H1 (cell line): ENCODE data around the gene KLHL36. TPM values are rescaled to one million over a fixed set of nuclear protein-coding genes. Genes with fewer than 3 reads are reported as not detected.

Source experiments
- CTCF ChIA-PET: fragments of 300-600 bp; sonication (Branson Sonifier 250); formaldehyde crosslinking; loops from one replicate; lab custom pipeline; 2021; ENCODE audit not compliant: partially characterized antibody; lab: Charles Lee
- POLR2A ChIA-PET: fragments of 300-600 bp; sonication (Branson Sonifier 250); formaldehyde crosslinking; loops from one replicate; lab custom pipeline; 2021; ENCODE audit warnings: inconsistent platforms; ENCODE audit not compliant: partially characterized antibody; lab: Charles Lee
- DNase-seq, 2 experiments: peaks; one replicate each; pipeline versions ENCODE4 v3.0.0 to v3.0.0-alpha.2; 2010 to 2022; ENCODE audit warnings: low spot score in 2 of 2, low read depth in 1 of 2, mixed read lengths in 1 of 2
- FAIRE-seq: peaks from 2 replicates; lab custom pipeline; 2011; peaks lifted over from hg19 to GRCh38; lab: Jason Lieb, UNC
- H2AFZ ChIP-seq: 2 replicates; pipeline ENCODE4 v1.8.1; 2012; ENCODE audit warnings: low read length, inconsistent platforms
- H2AK5ac ChIP-seq: 2 replicates; pipeline ENCODE4 v1.6.1; 2013; ENCODE audit warnings: low read depth, low read length
- H2BK120ac ChIP-seq: replicated peaks from 2 replicates; pipeline ENCODE3; 2013; ENCODE audit warnings: low read depth, low read length, inconsistent platforms
- H2BK12ac ChIP-seq: 2 replicates; pipeline ENCODE4 v1.6.1; 2013; ENCODE audit warnings: low read depth, low read length
- H2BK15ac ChIP-seq: 2 replicates; pipeline ENCODE4 v1.6.1; 2013; ENCODE audit warnings: low read length
- H2BK20ac ChIP-seq: 2 replicates; pipeline ENCODE4 v1.6.1; 2013; ENCODE audit warnings: low read length
- H2BK5ac ChIP-seq: 2 replicates; pipeline ENCODE4 v1.6.1; 2013; ENCODE audit warnings: low read depth, low read length
- H3K14ac ChIP-seq: 2 replicates; pipeline ENCODE4 v1.6.1; 2013; ENCODE audit warnings: inconsistent platforms; ENCODE audit not compliant: insufficient read length
- H3K18ac ChIP-seq: 2 replicates; pipeline ENCODE4 v1.6.1; 2013; ENCODE audit warnings: low read length; ENCODE audit errors: extremely low read depth
- H3K23ac ChIP-seq: 2 replicates; pipeline ENCODE4 v1.6.1; 2013; ENCODE audit warnings: inconsistent platforms; ENCODE audit not compliant: insufficient read length
- H3K23me2 ChIP-seq: 2 replicates; pipeline ENCODE4 v1.6.1; 2013; ENCODE audit warnings: low read depth, low read length
- H3K27ac ChIP-seq: 2 replicates; pipeline ENCODE4 v1.6.1; 2011; ENCODE audit warnings: low read depth, low read length, inconsistent platforms
- H3K27me3 ChIP-seq, 4 experiments: replicated peaks in 1 of 4; 1 replicate in 1 of 4; 2 replicates in 3 of 4; pipeline versions ENCODE4 v1.6.1 to v1.8.1; 2011 to 2013; ENCODE audit warnings: low read length in 3 of 4, mild to moderate bottlenecking in 3 of 4, inconsistent platforms in 2 of 4, mixed read lengths in 2 of 4, moderate library complexity in 1 of 4; ENCODE audit not compliant: control insufficient read depth in 3 of 4, insufficient read depth in 3 of 4; ENCODE audit errors: extremely low read depth in 1 of 4
- H3K36me3 ChIP-seq, 4 experiments: 2 replicates each; pipeline versions ENCODE4 v1.6.1 to v1.8.1; 2011 to 2013; ENCODE audit warnings: mild to moderate bottlenecking in 4 of 4, low read length in 3 of 4, moderate library complexity in 2 of 4, control low read depth in 1 of 4, inconsistent platforms in 1 of 4; ENCODE audit not compliant: insufficient read depth in 4 of 4, control insufficient read depth in 2 of 4
- H3K4ac ChIP-seq: replicated peaks from 2 replicates; pipeline ENCODE3; 2013; ENCODE audit warnings: low read length, low read depth, mixed read lengths, inconsistent platforms; ENCODE audit not compliant: insufficient read length
- H3K4me1 ChIP-seq, 4 experiments: replicated peaks in 1 of 4; 1 replicate in 1 of 4; 2 replicates in 3 of 4; pipeline versions ENCODE4 v1.6.1 to v1.8.1; 2011 to 2013; ENCODE audit warnings: low read length in 3 of 4, inconsistent platforms in 2 of 4, mixed read lengths in 1 of 4; ENCODE audit not compliant: insufficient read depth in 4 of 4, control insufficient read depth in 3 of 4
- H3K4me2 ChIP-seq, 2 experiments: 2 replicates each; pipeline versions ENCODE4 v1.6.1 to v1.8.1; 2011 to 2013; ENCODE audit warnings: low read depth in 2 of 2, low read length in 2 of 2, control low read depth in 1 of 2, inconsistent platforms in 1 of 2, mild to moderate bottlenecking in 1 of 2; ENCODE audit not compliant: insufficient read depth in 1 of 2
- H3K4me3 ChIP-seq, 4 experiments: fragments of 200-600, 300-600 bp in 1 of 4; sonication (generic), shearing (Covaris generic), sonication (Bioruptor Twin) in 1 of 4; 2 replicates each; pipeline versions ENCODE4 v1.5.1 to v1.8.1; 2011 to 2016; ENCODE audit warnings: low read length in 4 of 4, low read depth in 3 of 4, control low read depth in 2 of 4, inconsistent platforms in 2 of 4, mild to moderate bottlenecking in 2 of 4, mixed read lengths in 1 of 4, moderate library complexity in 1 of 4; ENCODE audit not compliant: insufficient read depth in 2 of 4; ENCODE audit errors: extremely low read depth in 1 of 4
- H3K56ac ChIP-seq: replicated peaks from 2 replicates; pipeline ENCODE3; 2013; ENCODE audit warnings: low read depth, mild to moderate bottlenecking, mixed read lengths, low read length, inconsistent platforms; ENCODE audit not compliant: insufficient read length
- H3K79me1 ChIP-seq: 2 replicates; pipeline ENCODE4 v1.6.1; 2013; ENCODE audit warnings: low read depth, low read length, control low read depth
- H3K79me2 ChIP-seq, 2 experiments: 2 replicates each; pipeline versions ENCODE4 v1.6.1 to v1.8.1; 2012 to 2013; ENCODE audit warnings: low read length in 2 of 2, mild to moderate bottlenecking in 2 of 2, inconsistent platforms in 1 of 2; ENCODE audit not compliant: insufficient read depth in 2 of 2, control insufficient read depth in 1 of 2
- H3K9ac ChIP-seq, 4 experiments: replicated peaks in 1 of 4; 1 replicate in 1 of 4; 2 replicates in 3 of 4; pipeline versions ENCODE4 v1.6.1 to v1.8.1; 2011 to 2013; ENCODE audit warnings: low read depth in 3 of 4, low read length in 3 of 4, control low read depth in 2 of 4, mild to moderate bottlenecking in 2 of 4, moderate library complexity in 2 of 4, inconsistent platforms in 1 of 4; ENCODE audit errors: extremely low read depth in 1 of 4
- H3K9me3 ChIP-seq, 2 experiments: 2 replicates each; pipeline versions ENCODE4 v1.6.1 to v1.8.1; 2012 to 2013; ENCODE audit warnings: mild to moderate bottlenecking in 2 of 2, moderate library complexity in 2 of 2, control low read depth in 1 of 2, inconsistent platforms in 1 of 2, low read depth in 1 of 2, low read length in 1 of 2, mixed read lengths in 1 of 2; ENCODE audit not compliant: insufficient read depth in 2 of 2
- H4K20me1 ChIP-seq, 2 experiments: replicated peaks in 1 of 2; 2 replicates each; pipeline versions ENCODE3 to v1.8.1; 2011 to 2013; ENCODE audit warnings: inconsistent platforms in 2 of 2, low read length in 2 of 2, mild to moderate bottlenecking in 1 of 2; ENCODE audit not compliant: insufficient read depth in 2 of 2, control insufficient read depth in 1 of 2
- H4K5ac ChIP-seq: 2 replicates; pipeline ENCODE4 v1.6.1; 2013; ENCODE audit warnings: low read length, low read depth, mixed read lengths, inconsistent platforms; ENCODE audit not compliant: insufficient read length
- H4K8ac ChIP-seq: 2 replicates; pipeline ENCODE4 v1.8.0; 2013; ENCODE audit warnings: mild to moderate bottlenecking, moderate library complexity, low read length, inconsistent platforms; ENCODE audit not compliant: insufficient read depth; ENCODE audit errors: extremely low read depth
- H4K91ac ChIP-seq: replicated peaks from 2 replicates; pipeline ENCODE3; 2013; ENCODE audit warnings: low read length, mixed read lengths, inconsistent platforms; ENCODE audit not compliant: insufficient read length
- CTBP2 ChIP-seq: IDR thresholded peaks from 2 replicates; pipeline ENCODE4 v1.7.0; 2011; ENCODE audit warnings: borderline replicate concordance, mild to moderate bottlenecking, moderate library complexity, mixed read lengths, low read length; ENCODE audit not compliant: insufficient read depth, insufficient read length
- EZH2 ChIP-seq: fragments of 200-600 bp; sonication (generic); IDR thresholded peaks from 2 replicates; pipeline ENCODE4 v1.7.1; 2012; ENCODE audit warnings: low read depth, mild to moderate bottlenecking, moderate library complexity, low read length, inconsistent platforms; ENCODE audit not compliant: severe bottlenecking
- FOSL1 ChIP-seq: IDR thresholded peaks from 2 replicates; pipeline ENCODE4 v1.6.1; 2011; ENCODE audit warnings: mild to moderate bottlenecking, low read depth, low read length, moderate library complexity; ENCODE audit not compliant: insufficient read depth
- GABPA ChIP-seq: IDR thresholded peaks from 2 replicates; pipeline ENCODE4 v1.6.1; 2011; ENCODE audit warnings: mild to moderate bottlenecking, low read length, moderate library complexity, borderline replicate concordance; ENCODE audit not compliant: insufficient read depth
- HDAC6 ChIP-seq: IDR thresholded peaks from one replicate; pipeline ENCODE4 v1.7.1; 2012; ENCODE audit warnings: low read depth, mild to moderate bottlenecking, inconsistent platforms, low read length, moderate library complexity
- KDM1A ChIP-seq: fragments of 200-600, 300-600 bp; sonication (generic); IDR thresholded peaks from 2 replicates; pipeline ENCODE4 v1.7.1; 2016; ENCODE audit warnings: mild to moderate bottlenecking, low read length, borderline replicate concordance
- KDM5A ChIP-seq: fragments of 200-600 bp; IDR thresholded peaks from 2 replicates; pipeline ENCODE4 v1.7.1; 2012; ENCODE audit warnings: mild to moderate bottlenecking, low read length, inconsistent platforms, mixed read lengths
- MAFK ChIP-seq: IDR thresholded peaks from 2 replicates; pipeline ENCODE4 v1.6.1; 2012; ENCODE audit warnings: low read depth, mild to moderate bottlenecking, improper control_type of control experiment, low read length
- SIX5 ChIP-seq: IDR thresholded peaks from 2 replicates; pipeline ENCODE4 v1.6.1; 2011; ENCODE audit warnings: mild to moderate bottlenecking, low read depth, low read length
- SP4 ChIP-seq: IDR thresholded peaks from 2 replicates; pipeline ENCODE4 v1.6.1; 2012; ENCODE audit warnings: low read length, inconsistent platforms
- SRF ChIP-seq: IDR thresholded peaks from 2 replicates; pipeline ENCODE4 v1.6.1; 2011; ENCODE audit warnings: mild to moderate bottlenecking, low read depth, low read length, moderate library complexity
- TAF1 ChIP-seq: IDR thresholded peaks from 2 replicates; pipeline ENCODE4 v1.6.1; 2011; ENCODE audit warnings: mild to moderate bottlenecking, low read depth, low read length
- TBP ChIP-seq: IDR thresholded peaks from 2 replicates; pipeline ENCODE4 v1.6.1; 2011; ENCODE audit warnings: low read depth, low read length, improper control_type of control experiment
- WGBS, 2 experiments: shearing (Covaris generic) in 1 of 2; methylation state at CpG; one replicate each; pipeline versions ENCODE4 v1.1.6 to v1.1.7; 2013 to 2015; ENCODE audit warnings: low lambda C conversion rate in 2 of 2, mixed read lengths in 2 of 2, inconsistent platforms in 1 of 2, low coverage in 1 of 2, missing lambda C conversion rate in 1 of 2; ENCODE audit not compliant: insufficient replicate concordance in 2 of 2, insufficient coverage in 1 of 2, insufficient read length in 1 of 2; ENCODE audit errors: extremely low coverage in 1 of 2, missing lambda C conversion rate in 1 of 2; 5-methylcytosine and 5-hydroxymethylcytosine counted together
- polyA plus RNA-seq, 7 experiments: library from polyadenylated mRNA; depleted of rRNA in 3 of 7; stranded (reverse) in 5 of 7; unstranded in 2 of 7; fragments of >200 nt in 5 of 7; fragments of 200-250 nt in 2 of 7; gene quantifications; 1 replicate in 5 of 7; 2 replicates in 1 of 7; 4 replicates in 1 of 7; pipeline versions ENCODE4 v1.2.1 to v1.2.3, GENCODE V29; 2011 to 2013; ENCODE audit warnings: missing spikeins in 2 of 7, mixed read lengths in 2 of 7
- total RNA-seq: library from RNA; stranded (reverse); fragmentation: NEBNext Ultra II Directional; extraction: Animal tissue kit (Norgen Biotek cat#: 25700); gene quantifications from 2 replicates; pipeline ENCODE4 v1.2.1, GENCODE V29; 2021
- TF ChIP-seq, protein P1 (sequence below): IDR thresholded peaks from 2 replicates; pipeline ENCODE4 v1.6.1; 2012; ENCODE audit warnings: inconsistent platforms

KLHL36 gene
- total and polyA plus RNA-seq, 2 of the 8 experiments (the other 6 are each of a cell fraction or from before 2014, with no cell fraction given), result 22.9 to 33.6 TPM

GRCh38 chr16:84614623-84614967 lies 33.7 kb upstream of the KLHL36 start:
- H2BK15ac ChIP-seq, result no peak overlapping the region
- no peak overlapping the region for H3K18ac ChIP-seq
- peaks cover 0 to 5% (median 3%) of the 10 kb centered on the region in 4 experiments; a peak in 2 of 7 replicates for H3K27me3 ChIP-seq
- no peak overlapping the region for H3K9ac ChIP-seq
- CTCF ChIA-PET, result interaction anchor here (0.6 to 1.6 kb wide), 9 partner anchors 8 to 1906 kb away, joined by 3 to 10 read pairs (median 3); no protein-coding TSS in a partner anchor
- H2AK5ac ChIP-seq, result no peak overlapping the region
- no peak overlapping the region for H2BK120ac ChIP-seq
- H4K20me1 ChIP-seq, result peaks cover 4 to 17% of the 10 kb centered on the region in 2 experiments
- H3K14ac ChIP-seq, result no peak overlapping the region
- no peak overlapping the region for H4K91ac ChIP-seq
- 80% methylated on average over 3 of the region's 3 CpGs; no CpG with 5 or more reads in 1 of the 2 experiments for WGBS, 2 experiments
- H3K9me3 ChIP-seq, result no peaks in the 10 kb centered on the region
- no peak overlapping the region for H3K4me3 ChIP-seq
- no peak overlapping the region for H4K5ac ChIP-seq
- H3K79me1 ChIP-seq, result peaks cover 10% of the 10 kb centered on the region
- peaks cover 0 to 61% of the 10 kb centered on the region in 2 experiments; a peak in 3 of 4 replicates for H3K79me2 ChIP-seq
- H2BK12ac ChIP-seq, result 0 out of 2 replicates have a peak overlapping the region, but pooled peaks have one; percentile 17
- peak overlapping the region in 1 of 2 experiments; percentile 11; a peak in 1 of 4 replicates for H3K4me2 ChIP-seq
- no peak overlapping the region for H2AFZ ChIP-seq
- H3K4ac ChIP-seq, result no peak overlapping the region
- H3K4me1 ChIP-seq, result peaks cover 2 to 17% (median 13%) of the 10 kb centered on the region in 4 experiments; a peak in 6 of 7 replicates
- H2BK5ac ChIP-seq, result peak overlapping the region; percentile 49; the same call in 1 of the 2 replicates
- H3K23me2 ChIP-seq, result peaks cover 8% of the 10 kb centered on the region; the same call in 1 of the 2 replicates
- H4K8ac ChIP-seq, result no peak overlapping the region
- peaks cover 0 to 10% (median 2%) of the 10 kb centered on the region in 4 experiments; a peak in 3 of 8 replicates for H3K36me3 ChIP-seq
- H2BK20ac ChIP-seq, result no peak overlapping the region
- H3K23ac ChIP-seq, result no peak overlapping the region
- no peak overlapping the region for H3K56ac ChIP-seq
- H3K27ac ChIP-seq, result no peak overlapping the region
- FAIRE-seq, result no peak
- no peak for DNase-seq
- POLR2A ChIA-PET, result interaction anchor here (0.9 to 1.4 kb wide), 4 partner anchors 10 to 43 kb away, joined by 3 to 4 read pairs (median 4); no protein-coding TSS in a partner anchor
- TF ChIP-seq EZH2, result no peak
- no peak for TF ChIP-seq KDM5A
- no peak for TF ChIP-seq SP4
- TF ChIP-seq CTBP2, result no peak
- TF ChIP-seq SRF, result no peak
- no peak for TF ChIP-seq TAF1
- TF ChIP-seq HDAC6, result no peak
- TF ChIP-seq, protein P1, sequence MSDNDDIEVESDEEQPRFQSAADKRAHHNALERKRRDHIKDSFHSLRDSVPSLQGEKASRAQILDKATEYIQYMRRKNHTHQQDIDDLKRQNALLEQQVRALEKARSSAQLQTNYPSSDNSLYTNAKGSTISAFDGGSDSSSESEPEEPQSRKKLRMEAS, result no peak
- no peak for TF ChIP-seq MAFK
- TF ChIP-seq TBP, result no peak
- TF ChIP-seq FOSL1, result no peak
- TF ChIP-seq KDM1A, result no peak
- no peak for TF ChIP-seq SIX5
- no peak for TF ChIP-seq GABPA
